ENCODE results near the gene NPDC1.
A peak's percentile ranks its signal among the peaks of the same experiment; 100 is the strongest.
"Not testable (repeated sequence)": the region's sequence is repeated elsewhere in the genome, so short reads cannot be mapped to it uniquely, and the experiment has no call there.

Gene NPDC1

GRCh38 chr9:137075275-137075775 is 29.3 kb upstream of the NPDC1 start:
- DNase-seq (ENCODE audit: low read depth, low spot score): no peak

GRCh38 chr9:137074657-137075274 is 28.8 kb upstream of the NPDC1 start:
- no peak for DNase-seq (ENCODE audit: low read depth, low spot score)

- DNase-seq (ENCODE audit: low read depth, low spot score): no peak
Measured at GRCh38 chr9:137073992-137074399, 28.0 kb upstream of the NPDC1 start.

- no peak for DNase-seq (ENCODE audit: low read depth, low spot score)
Measured at GRCh38 chr9:137071282-137071681, 25.3 kb upstream of the NPDC1 start.

- no peak for DNase-seq (ENCODE audit: low read depth, low spot score)
Measured at GRCh38 chr9:137070906-137071275, 24.9 kb upstream of the NPDC1 start.

- peak; percentile 90 for DNase-seq (ENCODE audit: low read depth, low spot score)
Measured at GRCh38 chr9:137070201-137070905, 24.4 kb upstream of the NPDC1 start, which contains the start of gene SAPCD2. TSS of gene SAPCD2 (minus strand) at chr9:137070557. CDS start at chr9:137070460, 97 bp downstream.

- no peak for DNase-seq (ENCODE audit: low read depth, low spot score)
Measured at GRCh38 chr9:137069508-137070091, 23.6 kb upstream of the NPDC1 start.

DNA sequence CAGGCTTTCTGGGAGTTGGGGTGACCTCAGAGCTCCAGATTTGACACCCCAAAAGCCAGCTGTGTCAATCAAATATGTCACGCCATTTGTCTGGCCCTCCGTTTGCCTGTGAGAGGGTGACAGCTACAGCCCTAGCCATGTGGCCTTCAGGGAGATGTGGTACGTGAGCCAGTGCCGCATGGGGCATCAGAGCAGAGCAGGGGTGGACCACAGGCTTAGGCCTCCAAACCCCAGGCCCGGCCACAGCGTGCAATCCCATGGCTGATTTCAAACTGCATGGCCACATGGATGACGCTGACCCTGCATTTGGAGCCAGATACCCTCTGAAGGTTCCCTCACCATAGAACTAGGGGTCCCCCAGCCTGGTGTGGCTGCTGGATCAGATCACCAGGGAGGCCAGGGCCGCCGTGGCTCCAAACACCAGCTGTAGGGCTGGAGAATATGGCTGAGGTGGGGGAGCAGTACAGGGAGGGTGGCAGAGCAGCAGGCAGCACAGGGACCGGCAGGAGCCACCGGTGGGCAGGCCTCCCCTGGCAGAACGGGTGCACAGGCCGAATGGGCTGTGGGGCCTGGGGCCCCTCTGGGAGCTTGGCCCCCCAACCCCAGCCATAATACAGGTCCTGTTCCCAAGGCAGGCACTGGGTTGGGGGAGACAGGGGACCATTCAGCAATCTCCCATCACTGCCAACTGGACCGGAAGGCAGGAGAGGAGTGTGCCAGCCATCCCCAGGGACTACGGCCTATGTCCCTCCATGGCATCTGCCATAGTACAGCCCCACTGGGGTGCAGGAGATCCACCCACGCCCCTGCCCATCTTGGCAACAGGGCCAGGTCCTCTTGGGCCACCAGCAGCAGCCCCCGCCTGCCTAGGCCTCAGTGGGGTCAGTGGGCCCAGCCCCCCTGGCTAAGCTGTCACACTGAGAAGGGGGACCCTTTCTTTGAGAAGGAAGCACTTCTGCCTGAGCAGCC is 22.8 kb upstream of the NPDC1 start:
- no peak for DNase-seq (ENCODE audit: low read depth, low spot score)

- DNase-seq (ENCODE audit: low read depth, low spot score): peak; percentile 87
Measured at GRCh38 chr9:137067860-137068538, 22.0 kb upstream of the NPDC1 start.

DNA sequence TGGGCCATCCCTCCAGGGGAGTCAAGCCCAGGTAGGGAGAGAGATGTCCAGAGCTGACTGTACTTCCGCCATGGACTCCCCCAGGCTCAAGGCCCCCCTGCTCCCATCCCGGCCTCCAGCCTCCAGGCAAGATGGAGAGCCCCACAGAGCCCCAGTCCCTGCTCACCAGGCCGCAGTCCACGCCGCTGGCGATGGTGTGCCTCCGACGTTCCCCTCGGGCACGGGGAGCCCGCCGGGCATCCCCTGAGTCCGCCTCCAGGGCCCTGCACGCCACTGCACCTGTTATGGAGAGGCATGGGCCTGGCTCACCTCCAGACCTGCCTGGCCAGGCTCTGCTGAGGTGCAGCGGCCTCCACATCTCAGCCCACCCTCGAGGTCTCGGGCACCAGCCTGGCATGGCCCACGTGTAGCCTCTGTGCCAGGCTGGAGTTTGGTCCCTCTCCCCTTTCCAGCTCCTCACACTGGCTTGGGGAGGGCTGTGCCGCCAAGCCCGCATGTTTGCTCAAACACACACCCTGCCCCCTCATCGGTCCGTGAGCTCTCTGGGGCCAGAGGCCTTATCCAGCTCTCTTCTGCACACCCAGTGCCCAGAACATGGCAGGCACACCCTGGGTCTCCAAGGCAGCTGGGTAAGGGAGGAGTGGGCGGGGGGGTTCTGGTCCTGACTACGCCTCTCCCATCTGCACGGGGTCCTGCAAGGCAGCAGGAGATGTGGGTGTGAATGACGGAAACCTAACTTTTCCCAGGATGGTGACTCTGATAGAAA is 20.3 kb upstream of the NPDC1 start:
- no peak for DNase-seq (ENCODE audit: low read depth, low spot score)

DNA sequence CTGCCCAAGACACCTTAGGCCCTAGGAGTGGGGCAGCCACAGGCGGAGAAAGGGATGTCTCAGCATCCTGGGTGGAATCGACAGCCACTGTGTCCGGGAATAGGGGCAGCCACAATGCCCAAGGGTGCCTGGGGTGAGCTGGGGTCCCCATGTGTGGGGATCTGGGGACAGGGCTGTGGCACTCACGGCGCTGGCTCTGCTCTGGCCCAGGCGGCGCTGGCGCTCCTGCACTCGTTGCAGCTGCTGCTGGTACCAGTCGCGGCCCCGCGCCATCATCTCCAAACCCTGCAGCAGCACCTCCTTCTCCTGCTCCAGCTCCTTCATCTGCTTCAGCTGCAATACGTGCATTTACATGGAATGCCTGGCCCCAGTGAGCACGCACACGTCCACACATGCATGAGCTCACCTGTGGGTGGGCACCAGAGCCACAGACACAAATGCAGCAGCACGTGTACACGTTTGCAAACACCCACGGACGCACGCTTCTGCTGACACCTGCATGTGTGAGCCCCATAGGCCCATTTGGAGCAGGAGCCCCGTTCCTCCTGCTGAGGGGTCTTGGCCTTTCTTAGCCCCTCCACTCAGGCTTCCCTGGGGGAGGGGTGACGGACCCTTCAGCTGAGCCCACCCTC is 19.5 kb upstream of the NPDC1 start:
- no peak for DNase-seq (ENCODE audit: low read depth, low spot score)

- DNase-seq (ENCODE audit: low read depth, low spot score): no peak
Measured at GRCh38 chr9:137064880-137065164, 18.8 kb upstream of the NPDC1 start.

DNA sequence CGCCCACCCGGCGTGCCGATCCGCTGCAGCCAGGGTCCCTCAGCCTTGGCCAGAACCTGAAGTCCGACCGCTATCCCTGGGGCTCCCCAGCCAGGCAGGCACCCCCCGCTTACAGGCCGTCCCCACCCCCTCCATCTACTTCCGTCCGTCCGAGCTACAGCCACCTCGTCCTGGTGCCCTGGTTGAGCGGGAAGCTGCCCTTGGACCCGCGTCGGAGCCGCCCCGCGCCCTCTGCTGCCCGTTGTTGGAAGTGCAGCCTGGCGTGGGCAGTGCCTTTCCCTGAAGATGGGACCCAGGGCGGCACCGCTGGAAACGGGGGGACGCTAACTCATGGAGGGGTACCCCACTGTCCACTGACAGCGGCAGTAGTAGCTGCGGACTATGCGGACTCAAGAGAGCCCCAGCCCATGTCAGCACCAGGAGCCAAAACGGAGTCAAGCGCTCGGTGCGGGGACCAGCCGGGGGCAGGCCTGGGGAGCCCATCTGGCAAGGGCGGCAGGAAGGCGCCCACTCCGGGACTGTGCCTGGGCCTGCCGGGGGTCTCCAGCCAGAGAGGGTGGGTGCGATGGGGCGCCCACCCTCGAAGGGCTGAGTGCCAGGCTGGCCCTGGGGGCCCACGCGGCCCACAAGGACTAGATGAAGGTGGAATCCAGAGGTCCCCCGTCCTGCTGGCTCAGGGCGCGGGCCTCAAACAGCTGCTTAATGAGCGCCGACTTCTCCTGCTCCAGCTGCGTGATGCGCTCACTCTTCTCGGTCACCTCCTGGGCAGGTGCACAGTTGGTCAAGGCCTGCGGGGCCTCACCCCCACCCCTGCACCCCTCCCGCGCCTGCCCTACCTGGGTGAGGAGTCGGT is 18.3 kb upstream of the NPDC1 start:
- DNase-seq (ENCODE audit: low read depth, low spot score): peak; percentile 74

GRCh38 chr9:137063311-137064026 is 17.5 kb upstream of the NPDC1 start:
- DNase-seq (ENCODE audit: low read depth, low spot score): no peak

DNA sequence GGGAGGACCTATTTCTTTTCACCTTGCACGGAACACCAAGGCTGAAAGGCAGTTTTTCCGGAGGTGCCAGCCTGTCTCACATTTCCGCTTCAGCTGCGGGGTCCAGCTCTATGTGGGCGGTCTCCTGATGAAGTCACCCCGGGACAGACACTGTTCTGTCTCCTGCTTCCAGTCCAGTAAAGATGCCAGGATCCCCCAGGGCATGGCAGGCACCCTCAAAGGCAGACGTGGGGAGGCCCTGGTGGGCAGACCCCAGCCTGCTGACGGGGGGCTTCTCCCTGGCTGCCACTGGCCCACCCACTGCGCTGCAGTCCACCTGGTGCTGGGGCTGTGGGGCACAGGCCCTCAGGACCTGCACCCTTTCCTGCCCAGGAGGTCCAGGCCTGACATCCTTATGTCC is 16.8 kb upstream of the NPDC1 start:
- not testable (repeated sequence) for DNase-seq (ENCODE audit: low read depth, low spot score)

DNA sequence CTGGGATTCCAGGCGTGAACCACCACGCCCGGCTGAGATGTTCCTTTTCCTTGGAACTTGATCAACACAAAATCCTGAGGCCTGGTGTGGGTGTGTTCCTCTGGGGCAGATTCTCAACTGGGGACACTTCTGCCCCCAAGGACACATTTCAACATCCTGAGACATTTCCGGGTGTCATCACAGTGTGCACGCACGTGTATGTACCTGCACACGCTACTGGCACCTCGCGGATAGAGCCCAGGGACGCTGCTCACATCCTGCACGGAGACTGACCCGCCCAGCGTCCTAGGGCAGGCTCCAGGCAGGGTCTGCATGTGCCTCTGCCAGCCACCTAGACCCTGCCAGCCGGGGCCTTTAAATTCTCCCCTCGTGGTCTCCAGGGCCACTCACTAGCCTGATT is 16.4 kb upstream of the NPDC1 start:
- DNase-seq (ENCODE audit: low read depth, low spot score): no peak

GRCh38 chr9:137058521-137059234 is 12.7 kb upstream of the NPDC1 start:
- DNase-seq (ENCODE audit: low read depth, low spot score): no peak

GRCh38 chr9:137057545-137057944 is 11.6 kb upstream of the NPDC1 start:
- no peak for DNase-seq (ENCODE audit: low read depth, low spot score)
